ENCODE results near the gene ATN1. TPM values are rescaled to one million over a fixed set of nuclear protein-coding genes. Genes with fewer than 3 reads are reported as not detected.

The ATN1 gene
- total and polyA plus RNA-seq, 9 of the 15 experiments (the other 6 are each of a cell fraction or from before 2014, with no cell fraction given) = 0.15 to 49.8 (median 2.7) TPM

- TF ChIP-seq PATZ1 (CRISPR knock-in tag; IDR thresholded peaks at IDR 0.05; ENCODE audit: borderline replicate concordance) = no peak
- no peak for TF ChIP-seq HNRNPL (IDR thresholded peaks at IDR 0.05; ENCODE audit: low read depth, low read length)
- TF ChIP-seq, protein P1, sequence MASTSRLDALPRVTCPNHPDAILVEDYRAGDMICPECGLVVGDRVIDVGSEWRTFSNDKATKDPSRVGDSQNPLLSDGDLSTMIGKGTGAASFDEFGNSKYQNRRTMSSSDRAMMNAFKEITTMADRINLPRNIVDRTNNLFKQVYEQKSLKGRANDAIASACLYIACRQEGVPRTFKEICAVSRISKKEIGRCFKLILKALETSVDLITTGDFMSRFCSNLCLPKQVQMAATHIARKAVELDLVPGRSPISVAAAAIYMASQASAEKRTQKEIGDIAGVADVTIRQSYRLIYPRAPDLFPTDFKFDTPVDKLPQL (IDR thresholded peaks at IDR 0.05; ENCODE audit: extremely low read depth, insufficient read length) = no peak
- TF ChIP-seq, protein P2, sequence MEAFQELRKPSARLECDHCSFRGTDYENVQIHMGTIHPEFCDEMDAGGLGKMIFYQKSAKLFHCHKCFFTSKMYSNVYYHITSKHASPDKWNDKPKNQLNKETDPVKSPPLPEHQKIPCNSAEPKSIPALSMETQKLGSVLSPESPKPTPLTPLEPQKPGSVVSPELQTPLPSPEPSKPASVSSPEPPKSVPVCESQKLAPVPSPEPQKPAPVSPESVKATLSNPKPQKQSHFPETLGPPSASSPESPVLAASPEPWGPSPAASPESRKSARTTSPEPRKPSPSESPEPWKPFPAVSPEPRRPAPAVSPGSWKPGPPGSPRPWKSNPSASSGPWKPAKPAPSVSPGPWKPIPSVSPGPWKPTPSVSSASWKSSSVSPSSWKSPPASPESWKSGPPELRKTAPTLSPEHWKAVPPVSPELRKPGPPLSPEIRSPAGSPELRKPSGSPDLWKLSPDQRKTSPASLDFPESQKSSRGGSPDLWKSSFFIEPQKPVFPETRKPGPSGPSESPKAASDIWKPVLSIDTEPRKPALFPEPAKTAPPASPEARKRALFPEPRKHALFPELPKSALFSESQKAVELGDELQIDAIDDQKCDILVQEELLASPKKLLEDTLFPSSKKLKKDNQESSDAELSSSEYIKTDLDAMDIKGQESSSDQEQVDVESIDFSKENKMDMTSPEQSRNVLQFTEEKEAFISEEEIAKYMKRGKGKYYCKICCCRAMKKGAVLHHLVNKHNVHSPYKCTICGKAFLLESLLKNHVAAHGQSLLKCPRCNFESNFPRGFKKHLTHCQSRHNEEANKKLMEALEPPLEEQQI (IDR thresholded peaks at IDR 0.05) = no peak
- no peak for TF ChIP-seq CREB1 (IDR thresholded peaks at IDR 0.05)
- TF ChIP-seq CREB1 (CRISPR knock-in tag; IDR thresholded peaks at IDR 0.05) = no peak
- no peak for TF ChIP-seq POLR3A (IDR thresholded peaks at IDR 0.05; ENCODE audit: borderline replicate concordance, extremely low read depth, insufficient read depth, insufficient read length)
- no peak for TF ChIP-seq TBL1XR1 (IDR thresholded peaks at IDR 0.05; ENCODE audit: low read length in 2 of 2)
- TF ChIP-seq CTBP1 (IDR thresholded peaks at IDR 0.05; ENCODE audit: borderline replicate concordance) = no peak
- no peak for TF ChIP-seq MITF (IDR thresholded peaks at IDR 0.05)
- TF ChIP-seq NCOA6 (IDR thresholded peaks at IDR 0.05) = no peak
These were observed 40.7 kb downstream of the ATN1 start (continued) for GRCh38 chr12:6968426-6968825.

All from K562 (cell line).